H1 (cell line): Measurements from ENCODE around the gene MAPT. TPM values are rescaled to one million over a fixed set of nuclear protein-coding genes. Genes with fewer than 3 reads are reported as not detected.

Experiments
- CTCF ChIA-PET: fragments of 300-600 bp; sonication (Branson Sonifier 250); formaldehyde crosslinking; loops from one replicate; lab custom pipeline; 2021; ENCODE audit not compliant: partially characterized antibody; lab: Charles Lee
- POLR2A ChIA-PET: fragments of 300-600 bp; sonication (Branson Sonifier 250); formaldehyde crosslinking; loops from one replicate; lab custom pipeline; 2021; ENCODE audit warnings: inconsistent platforms; ENCODE audit not compliant: partially characterized antibody; lab: Charles Lee
- DNase-seq, 2 experiments: peaks; one replicate each; pipeline versions ENCODE4 v3.0.0 to v3.0.0-alpha.2; 2010 to 2022; ENCODE audit warnings: low spot score in 2 of 2, low read depth in 1 of 2, mixed read lengths in 1 of 2
- FAIRE-seq: peaks from 2 replicates; lab custom pipeline; 2011; peaks lifted over from hg19 to GRCh38; lab: Jason Lieb, UNC
- H2AFZ ChIP-seq: 2 replicates; pipeline ENCODE4 v1.8.1; 2012; ENCODE audit warnings: low read length, inconsistent platforms
- H2AK5ac ChIP-seq: 2 replicates; pipeline ENCODE4 v1.6.1; 2013; ENCODE audit warnings: low read depth, low read length
- H2BK120ac ChIP-seq: replicated peaks from 2 replicates; pipeline ENCODE3; 2013; ENCODE audit warnings: low read depth, low read length, inconsistent platforms
- H2BK12ac ChIP-seq: 2 replicates; pipeline ENCODE4 v1.6.1; 2013; ENCODE audit warnings: low read depth, low read length
- H2BK15ac ChIP-seq: 2 replicates; pipeline ENCODE4 v1.6.1; 2013; ENCODE audit warnings: low read length
- H2BK20ac ChIP-seq: 2 replicates; pipeline ENCODE4 v1.6.1; 2013; ENCODE audit warnings: low read length
- H2BK5ac ChIP-seq: 2 replicates; pipeline ENCODE4 v1.6.1; 2013; ENCODE audit warnings: low read depth, low read length
- H3K14ac ChIP-seq: 2 replicates; pipeline ENCODE4 v1.6.1; 2013; ENCODE audit warnings: inconsistent platforms; ENCODE audit not compliant: insufficient read length
- H3K18ac ChIP-seq: 2 replicates; pipeline ENCODE4 v1.6.1; 2013; ENCODE audit warnings: low read length; ENCODE audit errors: extremely low read depth
- H3K23ac ChIP-seq: 2 replicates; pipeline ENCODE4 v1.6.1; 2013; ENCODE audit warnings: inconsistent platforms; ENCODE audit not compliant: insufficient read length
- H3K23me2 ChIP-seq: 2 replicates; pipeline ENCODE4 v1.6.1; 2013; ENCODE audit warnings: low read depth, low read length
- H3K27ac ChIP-seq: 2 replicates; pipeline ENCODE4 v1.6.1; 2011; ENCODE audit warnings: low read depth, low read length, inconsistent platforms
- H3K27me3 ChIP-seq, 4 experiments: replicated peaks in 1 of 4; 1 replicate in 1 of 4; 2 replicates in 3 of 4; pipeline versions ENCODE4 v1.6.1 to v1.8.1; 2011 to 2013; ENCODE audit warnings: low read length in 3 of 4, mild to moderate bottlenecking in 3 of 4, inconsistent platforms in 2 of 4, mixed read lengths in 2 of 4, moderate library complexity in 1 of 4; ENCODE audit not compliant: control insufficient read depth in 3 of 4, insufficient read depth in 3 of 4; ENCODE audit errors: extremely low read depth in 1 of 4
- H3K36me3 ChIP-seq, 4 experiments: 2 replicates each; pipeline versions ENCODE4 v1.6.1 to v1.8.1; 2011 to 2013; ENCODE audit warnings: mild to moderate bottlenecking in 4 of 4, low read length in 3 of 4, moderate library complexity in 2 of 4, control low read depth in 1 of 4, inconsistent platforms in 1 of 4; ENCODE audit not compliant: insufficient read depth in 4 of 4, control insufficient read depth in 2 of 4
- H3K4ac ChIP-seq: replicated peaks from 2 replicates; pipeline ENCODE3; 2013; ENCODE audit warnings: low read length, low read depth, mixed read lengths, inconsistent platforms; ENCODE audit not compliant: insufficient read length
- H3K4me1 ChIP-seq, 4 experiments: replicated peaks in 1 of 4; 1 replicate in 1 of 4; 2 replicates in 3 of 4; pipeline versions ENCODE4 v1.6.1 to v1.8.1; 2011 to 2013; ENCODE audit warnings: low read length in 3 of 4, inconsistent platforms in 2 of 4, mixed read lengths in 1 of 4; ENCODE audit not compliant: insufficient read depth in 4 of 4, control insufficient read depth in 3 of 4
- H3K4me2 ChIP-seq, 2 experiments: 2 replicates each; pipeline versions ENCODE4 v1.6.1 to v1.8.1; 2011 to 2013; ENCODE audit warnings: low read depth in 2 of 2, low read length in 2 of 2, control low read depth in 1 of 2, inconsistent platforms in 1 of 2, mild to moderate bottlenecking in 1 of 2; ENCODE audit not compliant: insufficient read depth in 1 of 2
- H3K4me3 ChIP-seq, 4 experiments: fragments of 200-600, 300-600 bp in 1 of 4; sonication (generic), shearing (Covaris generic), sonication (Bioruptor Twin) in 1 of 4; 2 replicates each; pipeline versions ENCODE4 v1.5.1 to v1.8.1; 2011 to 2016; ENCODE audit warnings: low read length in 4 of 4, low read depth in 3 of 4, control low read depth in 2 of 4, inconsistent platforms in 2 of 4, mild to moderate bottlenecking in 2 of 4, mixed read lengths in 1 of 4, moderate library complexity in 1 of 4; ENCODE audit not compliant: insufficient read depth in 2 of 4; ENCODE audit errors: extremely low read depth in 1 of 4
- H3K56ac ChIP-seq: replicated peaks from 2 replicates; pipeline ENCODE3; 2013; ENCODE audit warnings: low read depth, mild to moderate bottlenecking, mixed read lengths, low read length, inconsistent platforms; ENCODE audit not compliant: insufficient read length
- H3K79me1 ChIP-seq: 2 replicates; pipeline ENCODE4 v1.6.1; 2013; ENCODE audit warnings: low read depth, low read length, control low read depth
- H3K79me2 ChIP-seq, 2 experiments: 2 replicates each; pipeline versions ENCODE4 v1.6.1 to v1.8.1; 2012 to 2013; ENCODE audit warnings: low read length in 2 of 2, mild to moderate bottlenecking in 2 of 2, inconsistent platforms in 1 of 2; ENCODE audit not compliant: insufficient read depth in 2 of 2, control insufficient read depth in 1 of 2
- H3K9ac ChIP-seq, 4 experiments: replicated peaks in 1 of 4; 1 replicate in 1 of 4; 2 replicates in 3 of 4; pipeline versions ENCODE4 v1.6.1 to v1.8.1; 2011 to 2013; ENCODE audit warnings: low read depth in 3 of 4, low read length in 3 of 4, control low read depth in 2 of 4, mild to moderate bottlenecking in 2 of 4, moderate library complexity in 2 of 4, inconsistent platforms in 1 of 4; ENCODE audit errors: extremely low read depth in 1 of 4
- H3K9me3 ChIP-seq, 2 experiments: 2 replicates each; pipeline versions ENCODE4 v1.6.1 to v1.8.1; 2012 to 2013; ENCODE audit warnings: mild to moderate bottlenecking in 2 of 2, moderate library complexity in 2 of 2, control low read depth in 1 of 2, inconsistent platforms in 1 of 2, low read depth in 1 of 2, low read length in 1 of 2, mixed read lengths in 1 of 2; ENCODE audit not compliant: insufficient read depth in 2 of 2
- H4K20me1 ChIP-seq, 2 experiments: replicated peaks in 1 of 2; 2 replicates each; pipeline versions ENCODE3 to v1.8.1; 2011 to 2013; ENCODE audit warnings: inconsistent platforms in 2 of 2, low read length in 2 of 2, mild to moderate bottlenecking in 1 of 2; ENCODE audit not compliant: insufficient read depth in 2 of 2, control insufficient read depth in 1 of 2
- H4K5ac ChIP-seq: 2 replicates; pipeline ENCODE4 v1.6.1; 2013; ENCODE audit warnings: low read length, low read depth, mixed read lengths, inconsistent platforms; ENCODE audit not compliant: insufficient read length
- H4K8ac ChIP-seq: 2 replicates; pipeline ENCODE4 v1.8.0; 2013; ENCODE audit warnings: mild to moderate bottlenecking, moderate library complexity, low read length, inconsistent platforms; ENCODE audit not compliant: insufficient read depth; ENCODE audit errors: extremely low read depth
- H4K91ac ChIP-seq: replicated peaks from 2 replicates; pipeline ENCODE3; 2013; ENCODE audit warnings: low read length, mixed read lengths, inconsistent platforms; ENCODE audit not compliant: insufficient read length
- ATF2 ChIP-seq: IDR thresholded peaks from 2 replicates; pipeline ENCODE4 v1.6.1; 2012; ENCODE audit warnings: low read length, inconsistent platforms
- POLR2A ChIP-seq, 2 experiments: IDR thresholded peaks; 1 replicate in 1 of 2; 2 replicates in 1 of 2; pipeline ENCODE4 v1.6.1; 2011; ENCODE audit warnings: low read depth in 2 of 2, low read length in 2 of 2, mild to moderate bottlenecking in 2 of 2; ENCODE audit errors: control extremely low read depth in 1 of 2
- USF2 ChIP-seq: IDR thresholded peaks from 2 replicates; pipeline ENCODE4 v1.6.1; 2011; ENCODE audit warnings: low read length, improper control_type of control experiment
- WGBS, 2 experiments: shearing (Covaris generic) in 1 of 2; methylation state at CpG; one replicate each; pipeline versions ENCODE4 v1.1.6 to v1.1.7; 2013 to 2015; ENCODE audit warnings: low lambda C conversion rate in 2 of 2, mixed read lengths in 2 of 2, inconsistent platforms in 1 of 2, low coverage in 1 of 2, missing lambda C conversion rate in 1 of 2; ENCODE audit not compliant: insufficient replicate concordance in 2 of 2, insufficient coverage in 1 of 2, insufficient read length in 1 of 2; ENCODE audit errors: extremely low coverage in 1 of 2, missing lambda C conversion rate in 1 of 2; 5-methylcytosine and 5-hydroxymethylcytosine counted together
- polyA plus RNA-seq, 7 experiments: library from polyadenylated mRNA; depleted of rRNA in 3 of 7; stranded (reverse) in 5 of 7; unstranded in 2 of 7; fragments of >200 nt in 5 of 7; fragments of 200-250 nt in 2 of 7; gene quantifications; 1 replicate in 5 of 7; 2 replicates in 1 of 7; 4 replicates in 1 of 7; pipeline versions ENCODE4 v1.2.1 to v1.2.3, GENCODE V29; 2011 to 2013; ENCODE audit warnings: missing spikeins in 2 of 7, mixed read lengths in 2 of 7
- total RNA-seq: library from RNA; stranded (reverse); fragmentation: NEBNext Ultra II Directional; extraction: Animal tissue kit (Norgen Biotek cat#: 25700); gene quantifications from 2 replicates; pipeline ENCODE4 v1.2.1, GENCODE V29; 2021

Gene MAPT
- total and polyA plus RNA-seq, 2 of the 8 experiments (the other 6 are each of a cell fraction or from before 2014, with no cell fraction given) = 0.54 to 1.7 TPM

GRCh38 chr17:45883063-45883462 lies 11.3 kb upstream of the MAPT start:
- no peaks in the 10 kb centered on the region for H3K9me3 ChIP-seq
- DNase-seq = no peak
- no peaks in the 10 kb centered on the region for H3K23me2 ChIP-seq
- H2AK5ac ChIP-seq = no peak overlapping the region
- H2BK15ac ChIP-seq = no peak overlapping the region
- no peak overlapping the region for H3K4me3 ChIP-seq
- no peak overlapping the region for H2BK20ac ChIP-seq
- no peak overlapping the region for H3K4me2 ChIP-seq
- POLR2A ChIA-PET = no interaction called here
- no peak overlapping the region for H2AFZ ChIP-seq
- H3K18ac ChIP-seq = no peak overlapping the region
- no peaks in the 10 kb centered on the region for H4K20me1 ChIP-seq
- H2BK5ac ChIP-seq = no peak overlapping the region
- 91% methylated on average over 2 of the region's 2 CpGs; no CpG with 5 or more reads in 1 of the 2 experiments for WGBS, 2 experiments
- H3K79me2 ChIP-seq = no peaks in the 10 kb centered on the region
- H4K91ac ChIP-seq = no peak overlapping the region
- no peak for FAIRE-seq
- H2BK12ac ChIP-seq = no peak overlapping the region
- no peaks in the 10 kb centered on the region for H3K4me1 ChIP-seq
- H3K23ac ChIP-seq = no peak overlapping the region
- no peak overlapping the region for H2BK120ac ChIP-seq
- CTCF ChIA-PET = interaction anchor here (0.6 to 1.4 kb wide), 2 partner anchors 78 to 88 kb away, joined by 3 read pairs; no protein-coding TSS in a partner anchor
- H4K5ac ChIP-seq = no peak overlapping the region
- H3K14ac ChIP-seq = no peak overlapping the region
- H3K56ac ChIP-seq = no peak overlapping the region
- no peak overlapping the region for H3K9ac ChIP-seq
- H3K4ac ChIP-seq = no peak overlapping the region
- no peaks in the 10 kb centered on the region for H3K27me3 ChIP-seq
- no peaks in the 10 kb centered on the region for H3K79me1 ChIP-seq
- H3K27ac ChIP-seq = no peak overlapping the region
- no peak overlapping the region for H4K8ac ChIP-seq
- H3K36me3 ChIP-seq = no peaks in the 10 kb centered on the region
- no peak for TF ChIP-seq POLR2A (IDR thresholded peaks at IDR 0.05; ENCODE audit: control extremely low read depth in 1 of 2, low read depth in 2 of 2, low read length in 2 of 2)
- no peak for TF ChIP-seq USF2
- no peak for TF ChIP-seq ATF2
